HUES48 (cell line): ENCODE measurements around the gene HELZ.
"Not testable (repeated sequence)": the region's sequence is repeated elsewhere in the genome, so short reads cannot be mapped to it uniquely, and the experiment has no call there.

Experiments used
- H3K27ac ChIP-seq: one replicate; pipeline ENCODE4 v1.7.0; 2013; ENCODE audit warnings: low read depth, low read length, inconsistent platforms
- H3K27me3 ChIP-seq: 2 replicates; pipeline ENCODE4 v1.6.1; 2013; ENCODE audit warnings: mild to moderate bottlenecking, low read length; ENCODE audit not compliant: control insufficient read depth, insufficient read depth
- H3K36me3 ChIP-seq: 2 replicates; pipeline ENCODE4 v1.6.1; 2013; ENCODE audit warnings: low read length; ENCODE audit not compliant: control insufficient read depth, insufficient read depth
- H3K4me1 ChIP-seq: 2 replicates; pipeline ENCODE4 v1.6.1; 2013; ENCODE audit warnings: mild to moderate bottlenecking, low read length; ENCODE audit not compliant: control insufficient read depth, insufficient read depth
- H3K4me3 ChIP-seq: 2 replicates; pipeline ENCODE4 v1.5.1; 2013; ENCODE audit warnings: mild to moderate bottlenecking, low read depth, low read length
- H3K9ac ChIP-seq: 2 replicates; pipeline ENCODE4 v1.6.1; 2013; ENCODE audit warnings: mild to moderate bottlenecking, low read depth, low read length, moderate library complexity
- H3K9me3 ChIP-seq: 2 replicates; pipeline ENCODE4 v1.6.1; 2013; ENCODE audit warnings: low read length; ENCODE audit not compliant: control insufficient read depth, insufficient read depth

Gene HELZ

DNA sequence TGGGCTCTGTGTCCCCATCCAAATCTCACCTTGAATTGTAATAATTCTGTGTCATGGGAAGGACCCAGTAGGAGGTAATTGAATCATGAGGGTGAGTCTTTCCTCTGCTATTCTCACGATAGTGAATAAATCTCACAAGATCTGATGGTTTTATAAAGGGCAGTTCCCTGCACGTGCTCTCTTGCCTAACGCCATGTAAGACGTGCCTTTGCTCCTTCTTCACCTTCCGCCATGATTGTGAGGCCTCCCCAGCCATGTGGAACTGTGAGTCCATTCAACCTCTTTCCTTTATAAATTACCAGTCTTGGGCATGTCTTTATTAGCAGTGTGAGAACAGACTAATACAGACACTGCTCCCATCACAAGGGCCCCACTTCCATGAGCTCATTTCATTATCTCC, 203.9 kb downstream of the HELZ start:
- not testable (repeated sequence) for H3K27me3 ChIP-seq, H3K4me1 ChIP-seq, H3K4me3 ChIP-seq, H3K9ac ChIP-seq, H3K27ac ChIP-seq, H3K36me3 ChIP-seq, H3K9me3 ChIP-seq

DNA sequence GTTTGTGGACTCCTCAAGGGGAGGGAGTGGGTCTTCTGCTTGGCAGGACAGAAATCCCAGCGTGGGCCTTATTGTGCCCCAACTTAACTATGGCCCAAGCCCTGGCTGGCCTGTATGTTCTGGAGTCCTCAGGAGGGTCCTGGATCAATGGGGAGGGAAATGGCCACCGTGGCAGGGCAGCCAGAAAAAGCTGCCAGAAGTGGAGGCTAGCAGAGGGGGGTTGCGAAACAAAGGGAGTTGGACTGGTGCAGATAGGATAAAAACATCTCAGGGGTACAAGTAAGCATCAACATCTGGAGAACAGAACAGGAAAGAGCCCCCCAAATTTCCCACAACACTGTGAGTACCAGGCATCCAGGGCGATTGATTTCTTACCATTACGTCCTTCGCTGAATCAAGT, 204.3 kb downstream of the HELZ start:
- H3K27ac ChIP-seq = no peak overlapping the region
- H3K4me3 ChIP-seq = no peak overlapping the region
- H3K9ac ChIP-seq = no peak overlapping the region
- no peaks in the 10 kb centered on the region for H3K9me3 ChIP-seq
- no peaks in the 10 kb centered on the region for H3K4me1 ChIP-seq
- H3K36me3 ChIP-seq = no peaks in the 10 kb centered on the region
- H3K27me3 ChIP-seq = no peaks in the 10 kb centered on the region

DNA sequence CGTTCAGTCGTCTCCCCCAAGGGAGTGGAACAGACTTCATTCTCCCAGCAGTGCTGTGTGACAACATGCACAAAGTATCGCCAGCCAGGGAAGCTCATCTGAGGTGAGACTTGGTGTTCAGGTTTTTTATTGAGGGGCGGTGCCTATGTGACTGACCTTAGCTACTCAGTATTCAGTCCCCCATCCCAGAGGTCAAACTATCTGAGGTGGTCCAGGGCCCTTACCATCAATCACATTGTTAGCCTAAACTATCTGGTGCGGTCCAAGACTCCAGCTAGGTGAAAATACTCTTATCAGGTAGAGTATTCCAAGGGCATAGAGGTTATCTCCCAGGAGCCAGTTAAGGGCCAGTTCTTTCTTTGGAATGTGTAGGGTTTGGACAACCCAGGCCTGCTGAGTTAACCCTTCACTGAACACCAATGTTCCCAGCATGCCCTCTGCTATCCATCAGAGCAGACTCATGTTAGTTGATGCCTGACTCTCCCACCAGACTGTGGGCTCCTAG, 206.1 kb downstream of the HELZ start:
- no peak overlapping the region for H3K27ac ChIP-seq

DNA sequence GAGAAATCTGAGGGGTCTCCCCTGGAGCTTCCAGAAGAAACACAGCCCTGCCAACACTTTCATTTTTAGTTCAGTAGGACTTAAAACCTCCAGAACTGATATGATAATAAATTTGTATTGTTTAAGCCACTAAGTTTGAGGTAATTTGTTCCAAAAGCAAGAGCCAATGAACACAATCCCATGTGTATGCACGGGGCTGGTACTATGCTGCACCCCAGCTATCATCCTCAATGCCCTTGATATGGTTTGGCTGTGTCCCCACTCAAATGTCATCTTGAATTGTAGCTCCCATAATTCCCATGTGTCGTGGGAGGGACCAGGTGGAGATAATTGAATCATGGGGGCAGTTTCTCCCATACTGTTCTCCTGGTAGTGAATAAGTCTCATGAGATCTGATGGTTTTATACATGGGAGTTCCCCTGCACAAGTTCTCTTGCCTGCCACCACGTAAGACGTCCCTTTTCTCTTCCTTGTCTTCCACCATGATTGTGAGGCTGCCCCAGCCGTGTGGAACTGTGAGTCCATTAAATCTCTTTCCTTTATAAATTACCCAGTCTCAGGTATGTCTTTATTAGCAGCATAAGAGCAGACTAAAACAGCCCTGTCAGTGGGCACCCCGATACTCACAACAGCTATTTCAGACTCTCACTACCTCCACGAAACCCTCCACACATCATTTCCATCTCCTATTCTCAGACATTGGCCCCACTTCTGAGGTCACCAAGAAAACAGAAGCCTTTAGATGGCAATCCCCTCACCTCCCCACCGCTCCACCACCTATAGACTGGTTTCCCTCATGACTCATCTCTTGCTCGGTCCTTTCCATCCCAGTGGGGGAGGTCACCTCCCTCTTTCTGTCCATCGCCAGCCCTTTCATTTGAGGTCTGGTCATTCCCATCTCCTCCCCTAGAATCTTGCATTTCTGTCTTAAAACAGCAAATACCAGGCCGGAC, 209.6 kb downstream of the HELZ start:
- no peaks in the 10 kb centered on the region for H3K4me1 ChIP-seq
- H3K9me3 ChIP-seq = no peaks in the 10 kb centered on the region
- no peak overlapping the region for H3K4me3 ChIP-seq

More for the DNA sequence above, 206.1 kb downstream of the HELZ start:
- Histone ChIP-seq H3K27me3 (no peaks in the 10 kb centered on the region), H3K36me3 (no peaks in the 10 kb centered on the region), H3K9me3 (no peaks in the 10 kb centered on the region), H3K4me3 (no peak overlapping the region), H3K9ac (no peak overlapping the region), H3K4me1 (no peaks in the 10 kb centered on the region)

DNA sequence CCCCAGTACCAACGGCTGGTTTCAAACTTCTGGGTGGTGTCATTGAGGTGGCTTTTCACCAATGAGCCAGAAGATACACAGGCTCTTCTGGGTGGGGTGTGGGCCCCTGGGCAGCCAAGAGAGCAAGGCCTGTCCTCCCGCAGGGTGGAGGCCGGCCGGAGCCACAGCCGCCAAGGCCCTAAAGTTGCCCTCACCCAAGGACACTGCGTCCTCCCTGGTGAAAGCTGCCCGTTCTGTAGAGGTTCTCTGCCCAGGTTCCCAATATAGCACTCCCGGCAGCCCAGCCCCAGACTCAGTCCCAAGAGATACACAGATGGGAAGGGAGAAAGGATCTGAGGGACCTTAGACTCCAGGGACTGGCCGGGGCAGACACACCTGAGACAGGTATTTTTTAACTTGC, 211.4 kb downstream of the HELZ start:
- H3K27ac ChIP-seq = no peak overlapping the region
- H3K27me3 ChIP-seq = no peaks in the 10 kb centered on the region
- no peaks in the 10 kb centered on the region for H3K4me1 ChIP-seq
- H3K36me3 ChIP-seq = no peaks in the 10 kb centered on the region
- H3K9ac ChIP-seq = no peak overlapping the region
- H3K4me3 ChIP-seq = no peak overlapping the region
- H3K9me3 ChIP-seq = no peaks in the 10 kb centered on the region

More for the DNA sequence above, 209.6 kb downstream of the HELZ start:
- H3K27ac ChIP-seq = no peak overlapping the region
- no peak overlapping the region for H3K9ac ChIP-seq
- no peaks in the 10 kb centered on the region for H3K36me3 ChIP-seq
- no peaks in the 10 kb centered on the region for H3K27me3 ChIP-seq

DNA sequence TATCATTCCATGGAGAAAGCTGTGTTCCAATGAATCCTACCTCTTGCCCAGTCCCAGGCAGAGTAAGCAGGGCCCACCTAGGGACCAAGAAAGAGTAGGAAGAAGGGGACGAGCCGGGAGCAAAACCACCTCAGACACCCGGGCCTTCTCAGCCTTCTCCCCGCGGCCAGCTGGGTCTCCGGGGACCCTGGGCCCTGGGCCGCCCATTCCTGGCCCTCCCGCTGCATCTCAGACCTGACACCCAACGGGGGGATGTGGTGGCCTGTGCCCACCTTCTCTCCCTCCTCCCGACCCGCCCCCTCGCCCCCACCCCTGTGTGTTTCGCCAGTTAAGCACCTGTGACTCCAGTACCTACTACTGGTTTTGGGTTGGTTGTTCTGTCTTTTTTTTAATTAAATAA, 212.0 kb downstream of the HELZ start:
- no peaks in the 10 kb centered on the region for H3K9me3 ChIP-seq
- no peak overlapping the region for H3K9ac ChIP-seq
- H3K4me3 ChIP-seq = no peak overlapping the region
- H3K36me3 ChIP-seq = no peaks in the 10 kb centered on the region
- no peak overlapping the region for H3K27ac ChIP-seq
- no peaks in the 10 kb centered on the region for H3K4me1 ChIP-seq
- H3K27me3 ChIP-seq = no peaks in the 10 kb centered on the region

DNA sequence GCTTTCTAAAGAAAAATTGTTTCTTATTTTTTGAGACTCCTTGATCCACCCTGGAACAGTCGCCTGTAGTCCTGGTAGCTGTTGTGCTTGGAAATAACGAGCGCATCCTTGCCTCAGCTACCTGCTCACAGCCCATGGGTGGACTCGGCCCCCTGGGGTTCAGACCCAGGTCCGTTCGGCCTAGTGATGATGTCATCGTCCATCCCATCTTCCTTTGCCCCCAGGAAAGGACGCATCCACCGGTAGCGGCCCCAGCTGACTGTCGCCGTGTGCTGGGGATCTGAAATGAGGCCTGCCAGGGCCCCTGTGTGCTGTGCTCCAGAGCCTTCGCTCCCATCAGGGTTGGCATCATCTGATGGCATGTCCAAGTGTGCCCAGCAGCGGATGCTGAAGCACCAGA, 212.6 kb downstream of the HELZ start:
- H3K4me3 ChIP-seq = no peak overlapping the region
- no peak overlapping the region for H3K27ac ChIP-seq

DNA sequence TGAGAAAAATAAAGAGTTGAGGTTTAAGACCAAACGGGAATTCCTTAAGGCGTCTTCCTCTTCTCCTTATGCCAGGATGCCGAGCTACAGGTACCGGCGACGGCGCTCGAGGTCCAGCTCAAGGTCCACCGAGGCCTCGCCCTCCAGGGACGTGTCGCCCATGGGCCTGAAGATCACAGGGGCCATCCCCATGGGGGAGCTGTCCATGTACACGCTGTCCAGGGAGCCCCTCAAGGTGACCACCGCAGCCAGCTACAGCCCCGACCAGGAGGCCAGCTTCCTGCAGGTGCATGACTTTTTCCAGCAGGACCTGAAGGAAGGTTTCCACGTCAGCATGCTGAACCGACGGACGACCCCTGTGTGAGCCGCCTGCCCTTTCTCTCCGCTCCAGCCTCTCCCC, 214.4 kb downstream of the HELZ start:
- Histone ChIP-seq H3K36me3 (no peaks in the 10 kb centered on the region), H3K9me3 (no peaks in the 10 kb centered on the region), H3K9ac (no peak overlapping the region), H3K4me1 (no peaks in the 10 kb centered on the region), H3K27ac (no peak overlapping the region), H3K27me3 (no peaks in the 10 kb centered on the region), H3K4me3 (no peak overlapping the region)

More for the DNA sequence above, 212.6 kb downstream of the HELZ start:
- H3K9ac ChIP-seq = no peak overlapping the region
- H3K27me3 ChIP-seq = no peaks in the 10 kb centered on the region
- no peaks in the 10 kb centered on the region for H3K9me3 ChIP-seq
- no peaks in the 10 kb centered on the region for H3K36me3 ChIP-seq
- H3K4me1 ChIP-seq = no peaks in the 10 kb centered on the region

DNA sequence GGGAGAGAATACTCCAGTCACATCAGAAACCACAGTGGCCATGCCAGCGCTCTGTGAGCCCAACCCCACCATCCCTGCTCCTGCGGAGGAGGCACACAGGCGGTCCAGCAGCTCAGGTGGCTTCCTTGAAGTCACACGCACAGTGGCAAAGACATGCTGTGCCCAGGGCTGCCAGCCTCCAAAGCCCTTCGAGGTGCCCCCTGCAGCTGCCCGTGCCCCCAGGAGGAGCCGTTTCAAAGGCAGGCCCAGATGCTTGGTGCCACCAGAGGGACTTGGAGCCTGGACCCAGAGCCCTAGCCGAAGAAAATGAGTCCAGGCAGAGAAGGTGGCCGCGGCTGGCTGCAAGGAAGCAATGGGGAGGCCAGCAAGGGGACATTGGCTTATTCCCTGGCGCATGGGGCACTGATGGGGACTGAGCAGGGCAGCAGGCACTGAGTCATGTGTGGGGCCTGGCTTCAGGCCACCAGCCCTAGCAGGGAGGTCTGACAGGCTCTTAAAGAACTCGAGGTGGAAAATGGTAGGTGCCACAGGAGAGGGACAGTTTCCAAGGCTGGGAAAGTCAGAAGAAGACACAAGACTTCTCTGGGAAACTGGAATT, 217.9 kb downstream of the HELZ start:
- H3K9ac ChIP-seq = no peak overlapping the region
- no peak overlapping the region for H3K4me3 ChIP-seq
- H3K36me3 ChIP-seq = no peaks in the 10 kb centered on the region
- no peaks in the 10 kb centered on the region for H3K4me1 ChIP-seq
- no peaks in the 10 kb centered on the region for H3K27me3 ChIP-seq
- no peak overlapping the region for H3K27ac ChIP-seq
- no peaks in the 10 kb centered on the region for H3K9me3 ChIP-seq

DNA sequence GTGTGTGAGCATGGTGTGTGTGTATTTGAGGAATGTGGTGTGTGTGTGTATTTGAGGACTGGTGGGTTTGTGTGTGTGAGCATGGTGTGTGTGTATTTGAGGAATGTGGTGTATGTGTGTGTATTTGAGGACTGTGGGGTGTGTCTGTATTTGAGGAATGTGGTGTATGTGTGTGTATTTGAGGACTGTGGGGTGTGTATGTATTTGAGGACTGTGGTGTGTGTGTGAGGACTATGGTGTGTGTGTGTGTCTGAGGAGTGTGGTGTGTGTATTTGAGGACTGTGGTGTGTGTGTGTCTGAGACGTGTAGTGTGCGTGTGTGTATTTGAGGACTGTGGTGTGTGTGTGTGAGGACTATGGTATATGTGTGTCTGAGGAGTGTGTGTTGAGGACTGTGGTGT, 218.7 kb downstream of the HELZ start:
- H3K27ac ChIP-seq = no peak overlapping the region
- no peaks in the 10 kb centered on the region for H3K36me3 ChIP-seq
- no peaks in the 10 kb centered on the region for H3K27me3 ChIP-seq
- H3K9me3 ChIP-seq = no peaks in the 10 kb centered on the region
- no peak overlapping the region for H3K4me3 ChIP-seq
- H3K9ac ChIP-seq = no peak overlapping the region
- H3K4me1 ChIP-seq = no peaks in the 10 kb centered on the region

DNA sequence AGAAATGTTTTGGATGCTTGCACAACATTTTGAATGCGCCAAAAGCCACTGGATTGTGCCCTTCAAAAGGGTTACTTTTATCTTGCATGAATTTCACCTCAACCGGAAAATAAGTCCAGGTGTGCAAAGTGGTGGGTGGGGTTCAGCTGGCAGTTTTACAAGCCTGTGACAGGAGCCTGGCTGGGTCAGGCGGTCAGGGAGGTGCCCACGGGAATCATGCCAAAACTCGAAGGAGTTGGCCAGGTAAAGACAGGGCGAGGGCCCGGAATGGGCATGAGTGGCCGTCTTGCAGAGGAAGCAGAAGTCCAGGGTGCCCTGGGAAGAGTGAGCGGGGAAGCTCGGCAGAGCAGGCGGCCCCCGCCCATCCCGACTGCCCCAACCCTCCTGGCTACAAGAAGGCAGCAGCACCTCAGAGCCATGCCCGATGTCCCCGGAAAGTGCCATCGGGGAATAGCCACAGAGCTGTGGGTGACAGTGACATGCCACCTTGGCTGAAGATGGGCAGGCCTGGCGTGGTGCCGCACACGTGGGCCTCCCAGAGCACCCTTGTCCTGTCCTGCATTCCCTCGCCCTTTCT, 219.7 kb downstream of the HELZ start:
- Histone ChIP-seq H3K27me3 (no peaks in the 10 kb centered on the region), H3K9ac (no peak overlapping the region), H3K36me3 (no peaks in the 10 kb centered on the region), H3K4me1 (no peaks in the 10 kb centered on the region), H3K4me3 (no peak overlapping the region), H3K9me3 (no peaks in the 10 kb centered on the region), H3K27ac (no peak overlapping the region)
